NCI-H2196 (cell line): Measurements from ENCODE around the gene GOLT1B.

Experiments
- DNase-seq: peaks from one replicate; lab custom pipeline; 2025; ENCODE audit not compliant: unreplicated experiment; lab: John Stamatoyannopoulos, UW

GOLT1B gene

GRCh38 chr12:21521541-21521940 is 20.0 kb downstream of the GOLT1B start:
- no peak for DNase-seq

- no peak for DNase-seq
Measured at GRCh38 chr12:21523148-21523547, 21.6 kb downstream of the GOLT1B start.

DNA sequence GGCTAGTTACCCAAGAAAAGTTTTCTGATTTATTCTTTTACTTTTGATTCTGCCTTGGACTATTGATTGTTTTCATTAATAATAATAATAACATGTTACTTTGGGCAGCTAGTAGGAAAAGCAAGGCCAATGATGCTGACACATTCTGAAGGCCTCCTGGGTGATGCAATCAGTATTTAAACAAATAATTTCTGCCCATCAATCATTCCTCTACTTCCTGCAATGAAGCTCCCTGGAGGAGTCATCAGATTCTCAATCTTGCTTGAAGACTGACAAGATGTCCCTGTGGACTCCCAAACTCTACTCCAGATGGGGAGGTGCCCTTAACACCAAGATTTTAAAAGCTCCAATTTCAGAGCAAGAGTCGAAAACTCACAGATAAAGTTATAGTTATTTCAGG is 24.5 kb downstream of the GOLT1B start, which contains the start of gene SPX:
TSS of gene SPX (plus strand) at position 244 of the 400 bp plus-strand sequence. CDS start 177 bp downstream, outside the sequence.
- no peak for DNase-seq

GRCh38 chr12:21526721-21527345 is 25.2 kb downstream of the GOLT1B start:
- DNase-seq, result peak; percentile 49

GRCh38 chr12:21527451-21528180 is 26.0 kb downstream of the GOLT1B start:
- DNase-seq, result peak; percentile 83

GRCh38 chr12:21528953-21529352 is 27.4 kb downstream of the GOLT1B start:
- no peak for DNase-seq

DNA sequence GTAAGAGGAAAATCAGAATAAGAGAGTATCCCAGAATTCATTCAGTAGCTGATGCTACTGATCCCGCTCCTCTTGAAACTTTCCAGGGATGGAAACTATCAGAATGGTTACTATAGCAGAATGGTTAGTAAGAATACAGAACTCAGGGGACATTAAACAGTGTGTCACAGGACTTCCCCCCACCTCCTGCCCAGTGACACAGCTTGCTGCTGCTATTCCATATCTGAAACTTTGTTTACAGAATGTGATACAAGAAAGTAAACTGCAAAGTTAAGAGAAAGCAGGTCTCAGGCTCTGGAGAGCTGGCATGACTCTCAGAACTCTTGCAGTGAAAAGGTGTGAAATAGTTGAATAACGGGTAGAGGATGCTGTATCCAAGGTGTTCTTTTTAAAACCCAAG is 27.9 kb downstream of the GOLT1B start:
- DNase-seq, result no peak

- no peak for DNase-seq
Measured at GRCh38 chr12:21538061-21538653, 36.6 kb downstream of the GOLT1B start.

- DNase-seq, result no peak
Measured at GRCh38 chr12:21539797-21540196, 38.2 kb downstream of the GOLT1B start.

- DNase-seq, result no peak
Measured at GRCh38 chr12:21541773-21542172, 40.2 kb downstream of the GOLT1B start.

DNA sequence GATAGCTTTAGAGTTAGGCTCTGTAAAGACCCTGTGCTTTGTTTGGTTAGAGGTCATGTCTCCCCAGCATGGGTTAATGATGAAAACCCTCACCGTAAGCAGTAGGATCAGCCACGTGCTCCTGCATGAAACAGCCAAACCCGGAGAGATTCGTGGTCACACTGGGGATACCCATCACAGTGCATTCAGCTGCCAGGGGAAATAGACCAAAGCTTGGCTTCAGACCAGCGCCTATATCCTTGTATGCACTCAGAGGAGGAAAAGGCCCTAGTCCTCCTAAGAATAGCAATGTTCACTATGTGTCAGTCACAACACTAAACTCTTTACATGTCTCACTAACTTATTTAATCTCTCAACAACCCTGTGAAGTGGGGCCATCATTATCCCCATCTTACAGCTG is 40.8 kb downstream of the GOLT1B start:
- no peak for DNase-seq

GRCh38 chr12:21543151-21543550 is 41.6 kb downstream of the GOLT1B start:
- no peak for DNase-seq

- no peak for DNase-seq
Measured at GRCh38 chr12:21545557-21545956, 44.0 kb downstream of the GOLT1B start.

GRCh38 chr12:21546716-21547115 is 45.1 kb downstream of the GOLT1B start:
- no peak for DNase-seq

DNA sequence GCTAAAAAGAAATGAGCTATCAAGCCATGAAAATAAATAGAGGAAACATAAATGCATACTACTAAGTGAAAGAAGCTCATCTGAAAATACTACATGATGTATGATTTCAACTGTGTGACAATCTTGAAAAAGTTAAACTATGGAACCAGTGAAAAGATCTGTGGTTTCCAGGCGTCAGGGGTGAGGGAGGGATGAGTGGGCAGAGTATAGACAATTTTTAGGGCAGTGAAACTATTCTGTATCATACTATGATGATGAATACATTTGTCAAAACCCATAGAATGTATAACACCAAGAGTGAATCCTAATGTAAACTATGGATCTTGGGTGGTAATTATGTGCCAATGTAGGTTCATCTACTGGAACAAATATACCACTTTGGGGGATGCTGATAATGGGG is 45.8 kb downstream of the GOLT1B start:
- DNase-seq, result no peak

DNA sequence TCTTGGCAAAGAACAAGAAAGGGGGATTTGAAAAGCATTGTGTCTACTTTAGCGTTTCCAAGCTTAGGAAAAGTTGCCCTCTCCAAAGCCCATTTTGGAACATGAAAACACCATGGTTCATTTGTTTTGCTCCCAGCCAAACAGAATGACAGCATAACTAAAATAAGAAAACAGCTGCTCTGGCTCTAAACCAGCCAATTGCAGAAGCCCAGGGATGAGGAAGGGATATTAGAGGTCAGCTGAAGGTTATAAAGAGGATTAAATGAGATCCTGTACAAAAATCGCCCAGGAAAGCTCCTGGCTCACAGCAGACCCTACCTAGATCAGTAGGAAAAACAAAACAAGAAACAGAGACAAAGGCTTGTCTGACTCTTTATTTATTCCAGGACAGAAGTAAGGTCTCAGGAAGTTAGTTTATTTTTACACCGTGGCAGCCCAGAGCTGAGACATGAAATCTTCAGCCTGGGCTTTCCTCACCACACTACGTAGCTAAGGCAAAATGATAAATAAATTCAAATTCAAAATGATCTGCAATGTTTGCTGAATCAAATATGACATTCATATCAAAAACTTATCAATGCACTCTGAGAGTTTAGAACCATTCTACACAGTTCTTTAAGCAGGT is 50.4 kb downstream of the GOLT1B start:
- no peak for DNase-seq

DNA sequence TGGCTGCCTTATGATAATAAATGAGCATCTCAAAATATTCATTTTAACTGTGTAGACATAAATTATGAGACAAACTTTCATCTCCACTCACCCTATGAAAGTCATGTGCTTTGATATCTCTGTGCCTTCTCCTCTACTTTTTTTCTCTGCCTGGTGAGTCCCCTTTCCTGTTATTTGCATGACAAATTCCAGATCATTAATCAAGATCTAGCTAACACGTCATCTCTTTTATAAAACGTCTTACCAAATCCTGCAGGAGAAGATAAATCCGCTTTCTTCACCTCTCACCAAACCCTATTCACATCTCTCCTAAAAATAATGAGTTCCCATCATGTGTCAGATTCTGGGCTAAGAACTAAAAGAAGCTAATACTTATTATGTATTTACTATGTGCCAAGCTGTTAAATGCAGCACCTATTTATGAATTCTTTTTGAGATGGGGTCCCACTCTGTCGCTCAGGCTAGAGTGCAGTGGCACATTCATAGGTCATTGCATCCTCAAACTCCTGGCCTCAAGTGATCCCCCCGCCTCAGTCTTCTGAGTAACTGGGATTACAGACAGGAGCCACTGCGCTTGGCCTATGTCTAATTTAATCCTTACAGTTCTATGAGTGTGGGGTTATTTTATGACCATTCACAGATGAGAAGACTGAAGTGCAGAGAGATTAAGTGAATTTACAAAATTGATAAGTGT is 51.2 kb downstream of the GOLT1B start:
- DNase-seq, result no peak

DNA sequence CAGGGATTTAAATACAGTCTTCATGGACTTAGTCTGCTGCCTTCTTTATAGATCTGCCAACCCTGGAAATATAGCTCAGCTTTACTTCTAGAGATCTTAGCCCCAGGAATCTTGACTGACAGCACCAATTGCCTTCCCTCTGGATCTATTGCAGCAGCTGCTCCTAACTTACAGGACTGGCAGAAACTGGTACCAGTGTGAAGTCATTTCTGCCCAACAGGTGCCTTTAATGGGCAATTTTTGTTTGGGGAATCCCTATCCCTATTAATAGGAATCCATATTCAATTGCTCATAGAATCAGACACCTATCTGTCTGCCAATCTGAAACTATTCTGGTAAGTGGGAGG is 51.7 kb downstream of the GOLT1B start:
- DNase-seq, result no peak

- DNase-seq, result no peak
Measured at GRCh38 chr12:21558100-21558679, 56.6 kb downstream of the GOLT1B start.

DNA sequence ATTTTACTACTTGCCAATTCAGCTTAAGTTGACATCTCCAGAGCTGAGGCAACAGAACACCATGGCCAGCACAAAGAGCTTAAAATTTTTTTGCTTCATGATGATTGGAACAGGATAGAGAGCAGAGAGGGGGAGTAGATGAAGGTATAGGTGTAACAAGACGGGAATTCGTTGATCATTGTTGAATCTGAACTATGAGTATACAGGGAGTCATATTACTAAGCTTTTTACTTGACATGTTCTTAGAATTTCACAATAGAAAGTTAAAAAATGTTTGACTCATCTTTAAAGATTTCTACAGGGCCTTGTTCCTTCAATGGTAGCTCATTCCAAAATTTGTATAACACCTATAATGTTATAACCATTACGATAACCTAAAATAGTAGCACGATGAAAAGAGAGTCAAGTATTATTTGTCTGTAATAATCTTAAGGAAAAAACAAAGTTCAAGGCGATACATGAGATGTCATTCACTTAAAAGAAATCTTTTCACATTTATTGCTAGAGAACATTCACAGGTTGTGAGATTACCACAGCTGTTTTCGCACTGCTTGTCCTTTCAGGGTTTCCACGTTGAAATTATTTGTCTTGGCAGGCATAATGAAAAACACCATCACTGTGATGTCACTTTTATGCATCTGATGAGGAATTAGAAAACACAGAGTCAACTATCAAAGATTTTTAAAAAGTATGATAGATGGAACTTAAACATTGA is 58.4 kb downstream of the GOLT1B start:
- DNase-seq, result no peak
